GM21515 (cell line): ENCODE results near the gene FAHD2B.
"Not testable (repeated sequence)": the region's sequence is repeated elsewhere in the genome, so short reads cannot be mapped to it uniquely, and the experiment has no call there.

ENCODE experiments used
- ATAC-seq: cut with Tn5 transposase; IDR thresholded peaks from one replicate; pipeline ENCODE4 v1.9.1; 2021; ENCODE audit not compliant: unreplicated experiment

Gene FAHD2B

DNA sequence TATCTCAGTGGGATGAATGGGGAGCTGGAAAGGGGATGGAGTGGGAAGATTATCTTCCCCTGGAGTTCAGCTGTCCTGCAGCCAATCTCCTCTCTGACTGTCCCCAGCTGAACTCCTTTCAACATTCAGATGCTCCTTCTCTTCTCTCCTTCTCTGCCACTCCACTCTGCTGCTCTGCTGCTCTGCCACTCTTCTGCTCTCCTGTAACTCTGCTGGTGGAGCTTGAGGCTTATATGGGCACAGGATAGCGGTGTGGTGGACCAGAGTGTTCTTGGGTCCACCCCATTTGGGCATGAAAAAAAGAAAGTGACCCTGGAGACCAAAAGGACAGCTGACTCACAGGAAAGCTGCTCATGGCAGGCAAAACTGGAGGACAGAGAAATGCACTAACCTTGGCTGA lies 26.6 kb downstream of the FAHD2B start:
- no peak for ATAC-seq

DNA sequence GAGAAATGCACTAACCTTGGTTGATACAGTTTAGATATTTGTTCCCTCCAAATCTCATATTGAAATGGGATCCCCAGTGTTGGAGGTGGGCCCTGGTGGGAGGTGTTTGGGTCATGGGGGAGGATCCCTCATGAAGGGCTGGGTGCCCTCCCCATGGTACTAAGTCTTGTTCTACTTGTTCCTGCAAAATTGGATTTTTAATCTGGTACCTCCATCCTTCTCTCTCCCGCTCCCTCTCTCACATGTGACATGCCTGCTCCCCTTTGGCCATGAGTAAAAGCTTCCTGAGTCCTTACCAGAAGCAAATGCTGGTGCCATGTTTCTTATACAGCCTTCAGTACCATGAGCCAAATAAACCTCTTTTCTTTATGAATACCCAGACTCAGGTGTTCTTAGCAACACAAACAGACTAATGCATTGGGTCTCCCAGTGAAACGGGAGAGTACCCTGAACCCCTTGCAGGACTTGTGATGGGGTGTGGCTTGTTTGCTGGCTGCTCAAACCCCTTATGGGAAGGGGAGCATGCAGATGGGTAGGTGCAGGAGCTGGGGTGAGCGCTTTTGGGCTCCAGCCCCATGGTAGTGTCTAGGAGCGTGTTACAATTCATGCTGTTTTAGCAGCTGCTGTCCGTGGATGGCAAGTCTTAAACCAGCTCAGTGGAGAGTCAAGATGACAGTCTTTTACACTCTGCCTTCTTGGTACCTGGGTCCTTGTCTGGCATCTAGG lies 27.2 kb downstream of the FAHD2B start:
- ATAC-seq = no peak

DNA sequence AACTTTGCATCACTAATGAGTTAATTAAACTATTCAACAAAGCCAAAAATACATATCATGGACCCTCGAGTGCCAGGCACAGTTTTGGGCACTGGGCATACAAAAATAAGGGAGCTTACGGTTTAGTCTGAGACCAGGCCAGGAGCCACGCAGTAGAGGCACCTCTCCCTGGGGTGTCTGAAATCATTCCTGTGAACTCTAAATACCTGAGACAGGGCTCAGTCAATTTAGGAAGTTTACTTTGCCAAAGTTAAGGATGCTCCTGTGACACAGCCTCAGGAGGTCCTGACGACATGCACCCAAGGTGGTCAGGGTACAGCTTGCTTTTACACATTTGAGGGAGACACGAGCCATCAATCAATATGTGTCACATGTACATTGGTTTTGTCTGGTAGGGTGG lies 28.7 kb downstream of the FAHD2B start:
- ATAC-seq = not testable (repeated sequence)

DNA sequence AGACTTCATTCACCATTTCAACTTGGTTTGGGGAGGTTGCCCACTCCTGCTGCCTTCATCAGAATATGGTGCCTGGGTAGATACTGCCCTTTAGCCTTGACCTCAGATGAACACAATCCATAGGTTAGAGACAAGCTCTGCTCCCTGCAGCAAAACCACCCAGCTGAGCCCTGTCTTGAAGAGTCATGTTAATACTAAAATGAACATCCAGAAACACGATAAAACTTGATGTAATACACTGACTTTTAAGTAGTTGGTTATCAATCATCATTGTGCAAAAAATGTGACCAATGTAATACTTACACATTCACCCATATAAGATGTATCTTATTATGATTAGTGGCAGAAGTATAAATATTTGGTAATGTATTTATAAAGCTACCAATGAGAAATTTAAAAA lies 32.7 kb downstream of the FAHD2B start:
- ATAC-seq = not testable (repeated sequence)

DNA sequence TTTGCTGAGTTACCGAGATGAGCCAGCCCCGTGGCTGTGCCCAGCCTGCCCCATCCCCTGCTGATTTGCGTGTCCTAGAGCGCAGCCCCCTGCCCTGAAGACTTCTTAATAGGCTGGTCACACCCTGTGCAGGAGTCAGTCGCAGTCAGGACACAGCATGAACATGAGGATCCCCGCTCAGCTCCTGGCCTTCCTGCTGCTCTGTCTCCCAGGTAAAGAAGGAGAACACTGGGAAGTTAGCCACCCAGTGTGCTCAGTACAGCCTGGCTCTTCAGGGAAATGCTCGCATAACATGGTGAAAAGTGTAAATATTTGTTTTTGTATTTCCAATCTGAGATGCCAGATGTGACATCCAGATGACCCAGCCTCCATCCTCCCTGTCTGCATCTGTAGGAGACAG lies 34.9 kb downstream of the FAHD2B start:
- not testable (repeated sequence) for ATAC-seq

DNA sequence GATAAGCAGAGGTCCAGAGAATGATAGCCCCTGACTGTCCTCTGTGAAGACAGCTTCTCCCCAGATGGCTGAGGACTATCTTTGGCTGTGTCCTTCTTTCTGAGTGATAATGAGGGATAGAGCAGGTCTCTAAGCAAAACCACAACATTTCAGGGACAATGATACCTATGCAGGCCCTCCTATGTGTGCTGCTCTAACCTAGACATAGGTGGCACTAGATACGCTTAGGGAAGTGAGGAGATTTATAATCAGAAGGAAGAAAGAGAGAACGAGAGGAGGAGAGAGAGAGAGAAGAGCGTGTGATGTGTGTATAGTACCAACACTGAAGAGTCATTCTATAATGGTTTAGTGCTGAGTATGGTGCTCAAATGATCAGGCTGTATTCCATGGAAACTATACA lies 38.5 kb downstream of the FAHD2B start:
- ATAC-seq = not testable (repeated sequence)

DNA sequence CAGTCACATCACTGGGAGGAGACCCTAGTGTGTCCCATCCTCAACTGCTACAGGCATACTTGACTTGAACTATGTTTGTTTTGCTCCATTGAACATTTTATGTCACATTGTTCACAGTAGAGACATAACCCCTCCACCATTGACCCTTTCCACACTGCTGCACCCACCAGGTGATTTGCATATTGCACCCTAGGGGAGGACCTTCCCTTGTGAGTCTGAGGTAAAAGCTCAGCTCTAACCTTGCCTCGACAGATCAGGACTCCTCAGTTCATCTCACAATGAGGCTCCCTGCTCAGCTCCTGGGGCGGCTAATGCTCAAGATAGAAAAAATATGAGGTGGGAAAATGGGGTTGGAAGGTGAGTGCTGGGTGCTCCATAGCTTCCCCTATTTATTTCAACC lies 44.6 kb downstream of the FAHD2B start:
- ATAC-seq = not testable (repeated sequence)

DNA sequence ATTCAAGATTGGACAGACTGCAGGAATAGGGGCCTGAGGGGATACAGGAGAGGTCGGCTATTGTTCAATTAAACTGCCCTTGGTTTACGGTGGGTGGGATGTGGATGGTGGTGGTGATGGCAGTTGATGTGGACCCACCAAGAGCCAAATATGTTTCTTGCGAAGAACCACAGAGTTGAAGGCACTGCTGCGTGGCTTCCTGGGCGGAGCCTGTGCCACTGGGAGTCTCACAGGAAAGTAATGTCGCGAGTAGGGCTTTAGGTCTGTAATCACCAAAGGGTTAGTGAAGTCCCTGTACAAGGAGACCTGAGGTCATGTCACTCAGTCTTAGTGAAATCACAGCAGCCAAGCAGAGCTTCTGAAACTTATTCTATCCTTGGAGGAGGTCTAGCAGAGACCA lies 46.2 kb downstream of the FAHD2B start:
- not testable (repeated sequence) for ATAC-seq

DNA sequence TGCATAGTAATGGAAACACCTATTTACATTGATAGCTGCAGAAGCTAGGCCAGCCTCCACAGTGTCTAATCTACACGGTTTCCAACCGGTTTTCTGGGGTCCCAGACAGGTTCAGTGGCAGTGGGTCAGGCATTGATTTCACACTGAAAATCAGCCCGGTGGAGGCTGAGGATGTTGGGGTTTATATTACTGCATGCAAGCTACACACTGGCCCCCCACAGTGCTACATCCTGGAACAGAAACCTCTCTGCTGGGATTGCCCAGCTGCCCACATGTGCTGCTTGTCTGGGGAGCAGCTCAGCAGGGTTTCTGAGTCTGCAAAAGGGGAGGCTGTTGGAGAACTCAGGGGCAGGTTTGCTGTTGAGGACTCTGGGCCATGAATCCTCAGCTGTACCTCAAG lies 48.0 kb downstream of the FAHD2B start:
- ATAC-seq = not testable (repeated sequence)

DNA sequence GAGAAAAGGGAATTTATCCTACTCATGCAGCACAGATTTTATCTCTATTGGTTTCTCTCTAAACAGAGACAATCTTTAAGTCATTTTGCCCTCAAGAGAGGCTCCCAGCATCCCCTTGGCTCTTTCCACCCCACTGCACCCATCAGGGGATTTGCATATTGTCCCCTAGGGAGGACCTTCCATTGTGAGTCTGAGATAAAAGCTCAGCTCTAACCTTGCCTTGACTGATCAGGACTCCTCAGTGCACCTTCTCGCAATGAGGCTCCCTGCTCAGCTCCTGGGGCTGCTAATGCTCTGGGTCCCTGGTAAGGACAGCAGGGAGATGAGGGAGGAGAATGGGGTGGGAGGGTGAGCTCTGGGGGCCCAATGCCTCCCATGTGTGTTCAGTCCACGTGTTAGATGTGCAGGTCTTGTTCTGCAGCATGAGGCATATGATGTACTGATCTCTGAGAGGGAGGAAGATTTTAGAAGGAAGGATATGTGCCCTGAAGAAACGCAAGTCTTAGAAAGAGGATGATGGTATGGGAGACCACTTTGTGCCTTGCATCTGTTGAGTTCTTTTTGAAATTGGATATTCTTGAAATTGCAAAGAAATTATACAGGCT lies 48.7 kb downstream of the FAHD2B start:
- ATAC-seq = not testable (repeated sequence)
